BE2C (cell line): ENCODE data around the gene CTCF.

Experiments
- DNase-seq: peaks from one replicate; pipeline ENCODE4 v3.0.0-alpha.2; 2020
- H3K27me3 ChIP-seq: fragments of 250-450 bp; sonication (Bioruptor Pico); 2 replicates; pipeline ENCODE4 v1.5.1; 2020; ENCODE audit warnings: mild to moderate bottlenecking
- H3K36me3 ChIP-seq: fragments of 250-450 bp; sonication (Bioruptor Pico); 2 replicates; pipeline ENCODE4 v1.5.1; 2020; ENCODE audit warnings: mild to moderate bottlenecking
- H3K4me1 ChIP-seq: fragments of 250-450 bp; sonication (Bioruptor Pico); 2 replicates; pipeline ENCODE4 v1.5.1; 2020
- H3K4me3 ChIP-seq: 2 replicates; pipeline ENCODE4 v1.5.1; 2011; ENCODE audit warnings: low read depth, low read length
- H3K9me3 ChIP-seq: fragments of 250-450 bp; sonication (Bioruptor Pico); 2 replicates; pipeline ENCODE4 v1.5.1; 2020
- TF ChIP-seq, protein P1 (sequence below): IDR thresholded peaks from 2 replicates; pipeline ENCODE4 v1.5.1; 2012; ENCODE audit warnings: mild to moderate bottlenecking, low read depth, low read length

Gene CTCF

DNA sequence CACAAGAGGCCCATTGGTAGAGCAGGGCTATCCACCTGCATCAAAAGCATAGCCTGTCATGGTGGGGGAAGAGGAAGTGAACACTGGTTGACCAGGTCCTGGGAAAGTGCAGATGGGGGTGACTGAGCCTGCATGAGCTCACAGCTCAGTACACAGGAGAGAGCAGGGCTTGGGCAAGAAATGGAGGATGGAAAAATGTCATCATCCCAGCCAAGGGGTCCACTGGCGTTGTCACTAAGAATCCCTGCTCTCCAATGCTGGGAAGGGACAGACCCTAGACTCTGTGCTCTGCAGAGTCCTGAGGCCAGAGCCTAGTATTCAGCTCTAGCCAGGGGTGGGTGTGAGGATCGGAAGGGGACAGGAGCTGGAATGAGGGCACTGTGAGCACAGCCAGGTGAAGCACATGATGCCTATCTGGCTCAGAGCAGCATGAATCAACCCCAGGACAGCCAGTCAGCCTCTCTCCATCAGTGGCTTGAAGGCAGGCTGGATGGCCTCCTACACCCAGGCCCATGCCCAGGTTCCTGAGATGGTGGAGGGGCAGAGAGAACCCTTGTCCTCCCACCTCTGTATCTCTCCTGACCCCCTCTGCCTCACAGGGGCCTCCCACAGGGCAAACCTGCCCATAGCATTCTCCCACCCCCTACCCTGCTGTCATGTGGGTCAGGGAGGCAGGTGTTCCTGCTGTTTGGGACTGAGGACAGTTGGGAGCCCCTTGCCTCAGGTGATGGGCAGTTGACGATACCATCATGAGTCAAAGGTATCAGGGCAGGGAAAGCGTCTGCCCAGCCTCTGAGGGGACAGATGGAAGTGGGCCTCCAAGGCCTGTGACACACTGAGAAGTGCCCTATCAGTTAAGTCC, 13.8 kb upstream of the CTCF start:
- no peaks in the 10 kb centered on the region for H3K27me3 ChIP-seq
- peaks cover 5% of the 10 kb centered on the region for H3K4me1 ChIP-seq
- H3K4me3 ChIP-seq = no peak overlapping the region
- peaks cover 17% of the 10 kb centered on the region for H3K36me3 ChIP-seq
- TF ChIP-seq, protein P1, sequence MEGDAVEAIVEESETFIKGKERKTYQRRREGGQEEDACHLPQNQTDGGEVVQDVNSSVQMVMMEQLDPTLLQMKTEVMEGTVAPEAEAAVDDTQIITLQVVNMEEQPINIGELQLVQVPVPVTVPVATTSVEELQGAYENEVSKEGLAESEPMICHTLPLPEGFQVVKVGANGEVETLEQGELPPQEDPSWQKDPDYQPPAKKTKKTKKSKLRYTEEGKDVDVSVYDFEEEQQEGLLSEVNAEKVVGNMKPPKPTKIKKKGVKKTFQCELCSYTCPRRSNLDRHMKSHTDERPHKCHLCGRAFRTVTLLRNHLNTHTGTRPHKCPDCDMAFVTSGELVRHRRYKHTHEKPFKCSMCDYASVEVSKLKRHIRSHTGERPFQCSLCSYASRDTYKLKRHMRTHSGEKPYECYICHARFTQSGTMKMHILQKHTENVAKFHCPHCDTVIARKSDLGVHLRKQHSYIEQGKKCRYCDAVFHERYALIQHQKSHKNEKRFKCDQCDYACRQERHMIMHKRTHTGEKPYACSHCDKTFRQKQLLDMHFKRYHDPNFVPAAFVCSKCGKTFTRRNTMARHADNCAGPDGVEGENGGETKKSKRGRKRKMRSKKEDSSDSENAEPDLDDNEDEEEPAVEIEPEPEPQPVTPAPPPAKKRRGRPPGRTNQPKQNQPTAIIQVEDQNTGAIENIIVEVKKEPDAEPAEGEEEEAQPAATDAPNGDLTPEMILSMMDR = no peak
- no peak for DNase-seq
- H3K9me3 ChIP-seq = no peaks in the 10 kb centered on the region

DNA sequence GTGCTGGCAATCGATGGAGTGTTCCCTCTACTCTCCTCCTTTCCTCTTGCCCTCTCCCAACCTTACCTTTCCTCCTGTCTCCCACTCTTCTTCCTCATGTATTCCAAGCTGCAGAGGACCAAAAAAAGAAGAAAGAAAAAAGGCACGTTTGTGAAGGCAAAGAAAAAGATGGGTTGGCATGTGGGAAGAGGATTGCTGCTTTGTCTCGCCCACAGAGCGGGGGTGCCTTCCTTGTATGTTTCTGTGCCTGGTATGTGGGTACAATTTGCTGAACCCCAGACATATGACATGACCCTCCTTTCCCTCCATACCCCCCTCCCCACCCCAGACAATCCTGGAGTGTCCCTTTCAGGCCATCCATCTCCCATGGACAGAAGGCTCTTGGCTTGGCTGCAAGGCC, 13.1 kb upstream of the CTCF start:
- Histone ChIP-seq H3K36me3 (peaks cover 17% of the 10 kb centered on the region), H3K4me1 (peaks cover 5% of the 10 kb centered on the region), H3K4me3 (no peak overlapping the region), H3K27me3 (no peaks in the 10 kb centered on the region), H3K9me3 (no peaks in the 10 kb centered on the region)
- no peak for DNase-seq
- TF ChIP-seq, protein P1 = no peak

DNA sequence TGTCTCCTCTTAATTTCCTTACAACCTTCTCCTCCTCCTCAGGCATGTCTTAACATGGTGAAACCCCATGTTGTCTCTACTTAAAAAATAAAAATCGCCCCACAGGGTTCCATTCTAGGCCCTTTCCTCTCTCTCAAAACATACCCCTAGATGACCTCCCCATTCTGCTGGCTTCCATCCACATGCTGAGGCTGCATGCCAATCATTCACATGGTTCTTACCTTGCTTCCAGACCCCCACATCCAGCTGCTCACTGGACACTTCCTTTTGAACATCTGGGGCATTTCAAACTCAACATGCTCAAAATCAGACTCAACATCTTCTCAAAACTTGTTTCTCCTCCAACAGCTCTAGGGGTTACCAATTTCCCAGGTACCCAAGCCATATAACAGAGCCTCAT, 12.4 kb upstream of the CTCF start:
- peaks cover 12% of the 10 kb centered on the region for H3K36me3 ChIP-seq
- no peak overlapping the region for H3K4me3 ChIP-seq
- peaks cover 5% of the 10 kb centered on the region for H3K4me1 ChIP-seq
- TF ChIP-seq, protein P1 = no peak
- H3K9me3 ChIP-seq = no peaks in the 10 kb centered on the region
- H3K27me3 ChIP-seq = no peaks in the 10 kb centered on the region
- no peak for DNase-seq

DNA sequence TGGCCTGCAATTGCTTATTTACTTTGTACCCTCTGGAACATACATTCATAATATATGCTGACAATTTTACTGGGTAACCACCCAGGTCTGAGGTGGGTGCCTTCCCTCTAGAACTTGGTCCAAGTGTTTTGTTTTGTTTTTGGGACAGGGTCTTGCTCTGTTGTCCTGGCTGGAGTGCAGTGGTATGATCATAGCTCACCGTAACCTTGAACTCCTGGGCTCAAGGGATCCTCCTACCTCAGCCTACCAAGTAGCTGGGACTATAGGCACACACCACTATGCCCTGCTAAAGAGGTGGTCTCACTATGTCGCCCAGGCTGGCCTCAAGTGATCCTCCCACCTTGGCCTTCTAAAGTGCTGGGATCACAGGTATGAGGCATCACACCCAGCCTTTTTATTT, 11.2 kb upstream of the CTCF start:
- H3K36me3 ChIP-seq = peaks cover 7% of the 10 kb centered on the region
- DNase-seq = no peak
- no peaks in the 10 kb centered on the region for H3K27me3 ChIP-seq
- H3K4me3 ChIP-seq = no peak overlapping the region
- H3K4me1 ChIP-seq = peaks cover 5% of the 10 kb centered on the region
- TF ChIP-seq, protein P1 = no peak
- no peaks in the 10 kb centered on the region for H3K9me3 ChIP-seq

DNA sequence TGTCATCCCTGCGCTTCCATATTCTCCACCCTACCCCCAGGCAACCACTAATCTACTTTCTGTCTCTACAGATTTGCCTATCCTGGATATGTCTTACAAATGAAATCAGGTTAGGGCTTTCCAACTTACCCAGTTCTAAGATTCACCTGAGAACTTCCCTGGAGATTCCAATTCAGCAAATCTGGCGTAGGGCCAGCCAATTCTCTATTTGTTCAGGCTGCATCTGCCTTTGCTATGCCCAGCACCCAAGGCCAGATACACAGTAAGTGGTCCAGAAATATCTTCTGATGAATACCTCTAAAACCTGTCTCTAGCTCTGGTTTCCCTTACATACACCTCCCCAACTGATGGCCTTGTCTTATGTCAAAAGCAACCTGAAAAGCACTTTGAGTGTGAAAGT, 10.4 kb upstream of the CTCF start:
- TF ChIP-seq, protein P1 = no peak
- no peak for DNase-seq
- peaks cover 5% of the 10 kb centered on the region for H3K4me1 ChIP-seq
- no peak overlapping the region for H3K4me3 ChIP-seq
- H3K36me3 ChIP-seq = peaks cover 7% of the 10 kb centered on the region; the same call in 1 of the 2 replicates
- no peaks in the 10 kb centered on the region for H3K27me3 ChIP-seq
- no peaks in the 10 kb centered on the region for H3K9me3 ChIP-seq

DNA sequence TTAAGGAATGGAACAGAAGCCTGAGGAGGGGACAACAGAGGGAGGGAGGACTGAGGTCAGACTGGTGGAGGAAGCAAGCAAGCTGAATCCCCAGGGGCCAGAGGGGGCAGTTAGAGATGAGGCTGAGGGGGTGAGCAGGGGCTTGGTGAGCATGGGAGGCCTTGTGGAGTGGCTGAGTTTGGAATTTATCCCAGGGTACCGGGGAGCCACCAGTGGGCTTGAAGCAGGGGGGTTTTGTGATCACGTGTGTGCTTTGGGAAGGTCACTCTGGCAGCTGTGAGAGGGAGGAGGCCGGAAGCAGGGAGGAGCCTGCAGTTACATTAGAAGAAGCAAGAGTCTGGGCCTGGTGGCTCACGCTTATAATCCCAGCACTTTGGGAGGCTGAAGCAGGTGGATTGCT, 9.8 kb upstream of the CTCF start:
- H3K36me3 ChIP-seq = peaks cover 4% of the 10 kb centered on the region; the same call in 1 of the 2 replicates
- TF ChIP-seq, protein P1 = no peak
- H3K27me3 ChIP-seq = no peaks in the 10 kb centered on the region
- peaks cover 5% of the 10 kb centered on the region for H3K4me1 ChIP-seq
- DNase-seq = no peak
- no peak overlapping the region for H3K4me3 ChIP-seq
- no peaks in the 10 kb centered on the region for H3K9me3 ChIP-seq
